Effector memory CD8-positive, alpha-beta T cell (primary cell): Measurements from ENCODE around the gene GOLGA6L24.
"Not testable (repeated sequence)": the region's sequence is repeated elsewhere in the genome, so short reads cannot be mapped to it uniquely, and the experiment has no call there.

ENCODE experiments used
- ATAC-seq: fragments of 150-1000 bp; cut with Tn5 transposase; replicated peaks from 2 replicates; pipeline ENCODE4 v1.10.0; 2021; ENCODE audit warnings: mild to moderate bottlenecking, moderate library complexity
- DNase-seq, 3 experiments: peaks; one replicate each; pipeline ENCODE4 v3.0.0; 2021
- H3K27ac Mint-ChIP-seq, 2 donors: one replicate each; pipeline ENCODE4 v1.8.0; 2022; ENCODE audit warnings: mild to moderate bottlenecking in 2 of 2, mixed read lengths in 2 of 2, moderate library complexity in 2 of 2
- H3K27me3 Mint-ChIP-seq, 2 donors: one replicate each; pipeline ENCODE4 v1.8.0; 2022; ENCODE audit warnings: mixed read lengths in 2 of 2
- H3K36me3 Mint-ChIP-seq: one replicate; pipeline ENCODE4 v1.8.0; 2022; ENCODE audit warnings: mild to moderate bottlenecking, moderate library complexity, mixed read lengths; ENCODE audit not compliant: insufficient read depth
- H3K4me1 Mint-ChIP-seq, 2 donors: one replicate each; pipeline ENCODE4 v1.8.0; 2022; ENCODE audit warnings: low read depth in 2 of 2, mixed read lengths in 2 of 2
- H3K4me3 Mint-ChIP-seq, 2 donors: one replicate each; pipeline ENCODE4 v1.8.0; 2022; ENCODE audit warnings: mild to moderate bottlenecking in 2 of 2, mixed read lengths in 2 of 2, moderate library complexity in 2 of 2
- H3K9me3 Mint-ChIP-seq, 2 donors: one replicate each; pipeline ENCODE4 v1.8.0; 2022; ENCODE audit warnings: mixed read lengths in 2 of 2
- total RNA-seq, 9 experiments: gene quantifications; one replicate each; lab custom pipeline; 2026; lab: John Stamatoyannopoulos, UW

GOLGA6L24 gene
- 0 reads per million in 9 experiments for total RNA-seq

- H3K27ac Mint-ChIP-seq, H3K4me1 Mint-ChIP-seq: not testable (repeated sequence)
Measured at GRCh38 chr15:28357984-28358383, at the start of gene GOLGA6L24. Gene GOLGA6L24 (minus strand): TSS chr15:28358084. CDS start chr15:28358023, 61 bp downstream.

GRCh38 chr15:28402774-28403435 is 45.0 kb upstream of the GOLGA6L24 start:
- not testable (repeated sequence) for DNase-seq, ATAC-seq, H3K9me3 Mint-ChIP-seq, H3K36me3 Mint-ChIP-seq, H3K27ac Mint-ChIP-seq, H3K4me1 Mint-ChIP-seq, H3K4me3 Mint-ChIP-seq, H3K27me3 Mint-ChIP-seq

More at GRCh38 chr15:28357984-28358383, at the start of gene GOLGA6L24:
- not testable (repeated sequence) for DNase-seq, H3K4me3 Mint-ChIP-seq, H3K9me3 Mint-ChIP-seq, H3K36me3 Mint-ChIP-seq, ATAC-seq, H3K27me3 Mint-ChIP-seq

GRCh38 chr15:28396022-28396421 is 38.1 kb upstream of the GOLGA6L24 start:
- not testable (repeated sequence) for H3K9me3 Mint-ChIP-seq, DNase-seq, H3K36me3 Mint-ChIP-seq, ATAC-seq, H3K27me3 Mint-ChIP-seq, H3K27ac Mint-ChIP-seq, H3K4me1 Mint-ChIP-seq, H3K4me3 Mint-ChIP-seq

- ATAC-seq, DNase-seq, H3K4me1 Mint-ChIP-seq, H3K9me3 Mint-ChIP-seq, H3K4me3 Mint-ChIP-seq, H3K27me3 Mint-ChIP-seq, H3K27ac Mint-ChIP-seq, H3K36me3 Mint-ChIP-seq: not testable (repeated sequence)
Measured at GRCh38 chr15:28380053-28380452, 22.2 kb upstream of the GOLGA6L24 start.

- not testable (repeated sequence) for H3K36me3 Mint-ChIP-seq, H3K4me3 Mint-ChIP-seq, H3K27ac Mint-ChIP-seq, H3K9me3 Mint-ChIP-seq, DNase-seq, H3K27me3 Mint-ChIP-seq, H3K4me1 Mint-ChIP-seq, ATAC-seq
Measured at GRCh38 chr15:28378364-28378763, 20.5 kb upstream of the GOLGA6L24 start, which contains the start of gene GOLGA8F. Gene GOLGA8F (plus strand): TSS chr15:28378664. CDS start chr15:28378762, 98 bp downstream.

GRCh38 chr15:28365502-28365901 is 7.6 kb upstream of the GOLGA6L24 start:
- not testable (repeated sequence) for H3K4me1 Mint-ChIP-seq, H3K27ac Mint-ChIP-seq, H3K27me3 Mint-ChIP-seq, H3K36me3 Mint-ChIP-seq, H3K4me3 Mint-ChIP-seq, DNase-seq, H3K9me3 Mint-ChIP-seq, ATAC-seq

- ATAC-seq, H3K36me3 Mint-ChIP-seq, DNase-seq, H3K9me3 Mint-ChIP-seq, H3K27me3 Mint-ChIP-seq: not testable (repeated sequence)
- peaks cover 6 to 12% of the 10 kb centered on the region in 2 donors for H3K4me1 Mint-ChIP-seq
- H3K4me3 Mint-ChIP-seq, result peak within 1 kb of the TSS; percentile 84 to 96
- H3K27ac Mint-ChIP-seq, result peak within 1 kb of the TSS; percentile 86 to 93
Measured at GRCh38 chr15:28322129-28322588, 35.7 kb downstream of the GOLGA6L24 start, which contains the start of gene HERC2. Gene HERC2 (minus strand): TSS chr15:28322179. CDS start chr15:28321433, 746 bp downstream.

- H3K27ac Mint-ChIP-seq, result peak overlapping the region; percentile 86 to 93
- not testable (repeated sequence) for H3K36me3 Mint-ChIP-seq, H3K9me3 Mint-ChIP-seq, H3K27me3 Mint-ChIP-seq, ATAC-seq
- DNase-seq, result peak in 1 of 3 experiments; percentile 23
- H3K4me1 Mint-ChIP-seq, result peaks cover 6 to 12% of the 10 kb centered on the region in 2 donors
- peak overlapping the region; percentile 84 to 96 for H3K4me3 Mint-ChIP-seq
Measured at GRCh38 chr15:28321358-28322078, 36.4 kb downstream of the GOLGA6L24 start.

GRCh38 chr15:28319725-28320124 is 38.2 kb downstream of the GOLGA6L24 start:
- H3K27ac Mint-ChIP-seq, H3K9me3 Mint-ChIP-seq, H3K27me3 Mint-ChIP-seq, ATAC-seq, H3K36me3 Mint-ChIP-seq, DNase-seq: not testable (repeated sequence)
- Mint-ChIP-seq H3K4me1 (peaks cover 6 to 18% of the 10 kb centered on the region in 2 donors), H3K4me3 (peak overlapping the region in 1 of 2 donors; percentile 27)

GRCh38 chr15:28318828-28319227 is 39.1 kb downstream of the GOLGA6L24 start:
- not testable (repeated sequence) for H3K27ac Mint-ChIP-seq, H3K27me3 Mint-ChIP-seq, H3K36me3 Mint-ChIP-seq, DNase-seq, H3K4me3 Mint-ChIP-seq, H3K9me3 Mint-ChIP-seq, ATAC-seq
- peaks cover 6 to 18% of the 10 kb centered on the region in 2 donors for H3K4me1 Mint-ChIP-seq

GRCh38 chr15:28318122-28318521 is 39.8 kb downstream of the GOLGA6L24 start:
- H3K9me3 Mint-ChIP-seq, DNase-seq, H3K4me3 Mint-ChIP-seq, H3K27me3 Mint-ChIP-seq, H3K27ac Mint-ChIP-seq, ATAC-seq: not testable (repeated sequence)
- H3K4me1 Mint-ChIP-seq, result peaks cover 6 to 18% of the 10 kb centered on the region in 2 donors
- peaks cover 11% of the 10 kb centered on the region for H3K36me3 Mint-ChIP-seq

- not testable (repeated sequence) for ATAC-seq, DNase-seq, H3K9me3 Mint-ChIP-seq, H3K4me3 Mint-ChIP-seq, H3K27me3 Mint-ChIP-seq, H3K27ac Mint-ChIP-seq
- Mint-ChIP-seq H3K4me1 (peaks cover 6 to 18% of the 10 kb centered on the region in 2 donors), H3K36me3 (peaks cover 11% of the 10 kb centered on the region)
Measured at GRCh38 chr15:28316958-28317357, 40.9 kb downstream of the GOLGA6L24 start.

- not testable (repeated sequence) for DNase-seq, H3K4me3 Mint-ChIP-seq, H3K4me1 Mint-ChIP-seq, ATAC-seq, H3K27ac Mint-ChIP-seq, H3K27me3 Mint-ChIP-seq, H3K9me3 Mint-ChIP-seq
- H3K36me3 Mint-ChIP-seq, result peaks cover 11% of the 10 kb centered on the region
Measured at GRCh38 chr15:28310454-28310853, 47.4 kb downstream of the GOLGA6L24 start.
